Left lung (tissue), 10 donors: ENCODE results near the gene MSTN. TPM values are rescaled to one million over a fixed set of nuclear protein-coding genes. Genes with fewer than 3 reads are reported as not detected.
A peak's percentile ranks its signal among the peaks of the same experiment; 100 is the strongest.

Experiments used
- ATAC-seq: fragments of 200-7000 bp; cut with Tn5 transposase; one replicate; pipeline ENCODE4 v1.9.1; 2020; ENCODE audit warnings: moderate library complexity
- DNase-seq, 4 donors: peaks; one replicate each; pipeline ENCODE4 v3.0.0-alpha.2; 2013 to 2020
- H3K27ac ChIP-seq, 2 donors: fragments of 200-600 bp; sonication (generic) in 1 of 2; one replicate each; pipeline versions ENCODE4 v1.5.0 to v1.8.0; 2020 to 2021
- H3K27me3 ChIP-seq, 2 donors: fragments of 200-600 bp; sonication (generic) in 1 of 2; one replicate each; pipeline versions ENCODE4 v1.5.0 to v1.8.0; 2020 to 2021
- H3K36me3 ChIP-seq, 2 donors: fragments of 200-600 bp; sonication (generic) in 1 of 2; one replicate each; pipeline versions ENCODE4 v1.5.0 to v1.8.0; 2020 to 2021
- H3K4me1 ChIP-seq, 2 donors: fragments of 200-600 bp; one replicate each; pipeline ENCODE4 v1.8.0; 2021
- H3K4me3 ChIP-seq, 2 donors: fragments of 200-600 bp; sonication (generic) in 1 of 2; one replicate each; pipeline versions ENCODE4 v1.5.0 to v1.8.0; 2020 to 2021; ENCODE audit warnings: mild to moderate bottlenecking in 1 of 2
- H3K9me3 ChIP-seq, 2 donors: fragments of 200-600 bp; sonication (generic) in 1 of 2; one replicate each; pipeline versions ENCODE4 v1.5.0 to v1.8.0; 2020 to 2021
- CTCF ChIP-seq, 2 donors: fragments of 200-600 bp; sonication (generic) in 1 of 2; IDR thresholded peaks; one replicate each; pipeline versions ENCODE4 v1.5.0 to v1.8.0; 2021; ENCODE audit warnings: antibody characterized with exemption in 2 of 2
- intact Hi-C, 2 donors: fragments of 100-400 bp; cut with DNase I; formaldehyde crosslinking; loops; one replicate each; pipeline versions ENCODE4 v1.11.2 to v1.14.2; 2022
- polyA plus RNA-seq, 6 donors: library from polyadenylated mRNA; unstranded; fragments of 120-200 nt; gene quantifications; one replicate each; pipeline ENCODE4 v1.2.1, GENCODE V29; 2013; ENCODE audit not compliant: insufficient read length in 6 of 6
- total RNA-seq, 2 donors: library from RNA; stranded (reverse); fragmentation: NEBNext Ultra II Directional; extraction: Animal tissue kit (Norgen Biotek cat#: 25700); gene quantifications; one replicate each; pipeline ENCODE4 v1.2.1, GENCODE V29; 2021
- donor health status: DM: no; HTN: yes; CAD: no.
- donor health status: DM: no; HTN: no; CAD: no.

Gene MSTN
- total and polyA plus RNA-seq, 8 donors = 0.12 to 1.4 (median 1.2) TPM; not detected in 1

- intact Hi-C loops = loop anchor here in 1 of 2 donors (10.0 kb wide), 1 partner anchor 78 kb away; no protein-coding TSS in a partner anchor
- ATAC-seq = no peak
- Histone ChIP-seq H3K27me3 (no peaks in the 10 kb centered on the region), H3K27ac (no peak overlapping the region), H3K4me1 (no peaks in the 10 kb centered on the region), H3K4me3 (no peak overlapping the region), H3K36me3 (no peaks in the 10 kb centered on the region), H3K9me3 (peaks cover 0 to 5% of the 10 kb centered on the region in 2 donors)
- no peak for TF ChIP-seq CTCF (IDR thresholded peaks at IDR 0.05)
- no peak for DNase-seq
These were observed 34.6 kb upstream of the MSTN start for GRCh38 chr2:190097115-190097514.

- no peak for TF ChIP-seq CTCF (IDR thresholded peaks at IDR 0.05)
- ATAC-seq (no peak), DNase-seq (no peak)
- Histone ChIP-seq H3K9me3 (no peaks in the 10 kb centered on the region), H3K27me3 (no peaks in the 10 kb centered on the region), H3K4me3 (no peak overlapping the region), H3K4me1 (no peaks in the 10 kb centered on the region), H3K36me3 (no peaks in the 10 kb centered on the region), H3K27ac (no peak overlapping the region)
- intact Hi-C loops = loop anchor here in 1 of 2 donors (10.0 kb wide), 1 partner anchor 80 kb away; no protein-coding TSS in a partner anchor
These were observed 31.9 kb upstream of the MSTN start for GRCh38 chr2:190094316-190094871.

GRCh38 chr2:190093793-190094192, 31.3 kb upstream of the MSTN start:
- peak; percentile 87 for ATAC-seq
- H3K4me1 ChIP-seq = no peaks in the 10 kb centered on the region
- intact Hi-C loops = loop anchor here in 1 of 2 donors (10.0 kb wide), 1 partner anchor 81 kb away; no protein-coding TSS in a partner anchor

GRCh38 chr2:190090148-190090547, 27.6 kb upstream of the MSTN start:
- no peaks in the 10 kb centered on the region for H3K4me1 ChIP-seq
- H3K4me3 ChIP-seq = no peak overlapping the region
- no peaks in the 10 kb centered on the region for H3K9me3 ChIP-seq
- no peak for TF ChIP-seq CTCF (IDR thresholded peaks at IDR 0.05)
- DNase-seq (no peak), ATAC-seq (no peak)
- H3K36me3 ChIP-seq = no peaks in the 10 kb centered on the region
- no peaks in the 10 kb centered on the region for H3K27me3 ChIP-seq
- intact Hi-C loops = loop anchor here in 1 of 2 donors (10.0 kb wide), 1 partner anchor 85 kb away; no protein-coding TSS in a partner anchor
- no peak overlapping the region for H3K27ac ChIP-seq

More at GRCh38 chr2:190093793-190094192, 31.3 kb upstream of the MSTN start:
- TF ChIP-seq CTCF (IDR thresholded peaks at IDR 0.05) = no peak
- Histone ChIP-seq H3K4me3 (no peak overlapping the region), H3K27me3 (no peaks in the 10 kb centered on the region), H3K36me3 (no peaks in the 10 kb centered on the region), H3K27ac (no peak overlapping the region), H3K9me3 (no peaks in the 10 kb centered on the region)
- DNase-seq = peak in 1 of 4 donors; percentile 55

- H3K36me3 ChIP-seq = no peaks in the 10 kb centered on the region
- no peaks in the 10 kb centered on the region for H3K27me3 ChIP-seq
- no peak overlapping the region for H3K27ac ChIP-seq
- peak; percentile 87 for ATAC-seq
- H3K4me3 ChIP-seq = no peak overlapping the region
- intact Hi-C loops = loop anchor here in 1 of 2 donors (10.0 kb wide), 1 partner anchor 186 kb away; no protein-coding TSS in a partner anchor
- no peaks in the 10 kb centered on the region for H3K9me3 ChIP-seq
- no peaks in the 10 kb centered on the region for H3K4me1 ChIP-seq
- TF ChIP-seq CTCF (IDR thresholded peaks at IDR 0.05) = peak; percentile 35 to 58
- DNase-seq = peak in 2 of 4 donors; percentile 58 to 73
These were observed 26.4 kb upstream of the MSTN start for GRCh38 chr2:190088917-190089316.
